Putamen (tissue), 1 donor: ENCODE measurements around the gene ADGRV1.
"Not testable (repeated sequence)": the region's sequence is repeated elsewhere in the genome, so short reads cannot be mapped to it uniquely, and the experiment has no call there.

Source experiments
- DNase-seq: peaks from one replicate; pipeline ENCODE4 v3.0.0-alpha.2; 2016; ENCODE audit warnings: low spot score

The ADGRV1 gene

GRCh38 chr5:90948969-90949368 lies 390.4 kb downstream of the ADGRV1 start:
- DNase-seq: no peak

- no peak for DNase-seq
These were observed 391.1 kb downstream of the ADGRV1 start for GRCh38 chr5:90949469-90950358.

- no peak for DNase-seq
These were observed 396.5 kb downstream of the ADGRV1 start for GRCh38 chr5:90955001-90955635.

- DNase-seq: no peak
These were observed 398.0 kb downstream of the ADGRV1 start for GRCh38 chr5:90956511-90957097.

DNA sequence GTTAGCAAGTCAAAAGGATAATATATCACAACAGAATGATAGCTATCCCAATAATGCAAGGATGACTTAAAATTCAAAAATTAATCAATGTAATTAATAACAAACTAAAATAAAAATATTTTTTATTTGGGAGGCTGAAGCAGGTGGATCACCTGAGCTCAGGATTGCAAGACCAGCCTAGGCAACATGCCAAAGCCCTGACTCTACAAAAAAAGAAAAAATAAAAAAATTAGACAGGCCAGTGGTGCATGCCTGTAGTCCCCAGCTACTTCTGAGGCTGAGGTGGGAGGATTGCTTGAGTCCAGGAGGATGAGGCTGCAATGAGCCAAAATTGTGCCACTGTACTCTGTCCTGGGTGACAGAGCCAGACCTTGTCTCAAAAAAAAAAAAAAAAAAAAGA lies 399.3 kb downstream of the ADGRV1 start:
- DNase-seq: no peak

- DNase-seq: no peak
These were observed 400.7 kb downstream of the ADGRV1 start for GRCh38 chr5:90959262-90959661.

DNA sequence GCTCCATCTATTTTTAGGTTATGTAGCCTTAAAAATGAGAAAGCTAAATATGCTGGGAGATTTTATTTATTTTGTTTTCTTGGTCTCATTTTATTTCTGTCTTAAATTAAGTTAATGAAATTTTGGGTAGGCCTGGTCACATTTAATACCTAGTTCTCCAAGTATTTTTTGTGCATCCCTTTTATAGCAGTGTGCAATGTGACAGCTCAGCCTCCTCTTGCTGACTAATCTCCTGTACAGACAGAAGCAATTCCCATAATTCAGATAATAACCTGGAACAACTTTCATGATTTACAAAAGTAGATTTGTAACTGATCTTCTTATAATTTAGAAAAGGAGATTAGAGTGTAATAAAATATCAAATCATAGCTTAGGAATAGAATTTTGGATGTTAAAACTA lies 403.9 kb downstream of the ADGRV1 start:
- peak; percentile 22 for DNase-seq

DNA sequence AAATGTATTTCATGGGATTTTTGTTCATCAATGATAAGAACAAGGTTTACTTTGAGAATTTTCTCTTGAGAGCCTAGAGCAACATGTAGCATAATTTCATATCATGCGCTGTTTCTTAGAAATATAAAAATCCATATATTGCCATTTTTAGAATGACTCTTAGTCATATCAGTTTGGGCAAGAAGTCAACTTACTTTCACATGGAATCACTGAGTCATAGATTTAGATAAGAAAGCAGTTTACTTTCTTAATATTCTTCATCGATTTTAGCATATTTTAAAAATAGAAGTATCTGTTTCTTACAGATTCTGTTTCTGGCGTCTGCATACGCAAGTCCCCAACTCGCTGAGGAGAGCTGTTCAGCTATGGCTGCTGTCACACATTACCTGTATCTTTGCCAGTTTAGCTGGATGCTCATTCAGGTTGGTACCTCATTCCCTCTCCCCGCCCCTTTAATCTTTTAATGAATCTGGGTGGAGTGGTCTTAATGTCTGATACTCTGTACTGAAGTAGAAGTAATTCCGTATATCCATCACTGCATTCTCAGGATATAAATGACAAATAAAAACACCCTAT lies 406.6 kb downstream of the ADGRV1 start:
- no peak for DNase-seq

- no peak for DNase-seq
These were observed 408.8 kb downstream of the ADGRV1 start for GRCh38 chr5:90967443-90967842.

GRCh38 chr5:90967851-90968250 lies 409.3 kb downstream of the ADGRV1 start:
- no peak for DNase-seq

- DNase-seq: no peak
These were observed 409.7 kb downstream of the ADGRV1 start for GRCh38 chr5:90968319-90968718.

- not testable (repeated sequence) for DNase-seq
These were observed 411.3 kb downstream of the ADGRV1 start for GRCh38 chr5:90969945-90970344.

DNA sequence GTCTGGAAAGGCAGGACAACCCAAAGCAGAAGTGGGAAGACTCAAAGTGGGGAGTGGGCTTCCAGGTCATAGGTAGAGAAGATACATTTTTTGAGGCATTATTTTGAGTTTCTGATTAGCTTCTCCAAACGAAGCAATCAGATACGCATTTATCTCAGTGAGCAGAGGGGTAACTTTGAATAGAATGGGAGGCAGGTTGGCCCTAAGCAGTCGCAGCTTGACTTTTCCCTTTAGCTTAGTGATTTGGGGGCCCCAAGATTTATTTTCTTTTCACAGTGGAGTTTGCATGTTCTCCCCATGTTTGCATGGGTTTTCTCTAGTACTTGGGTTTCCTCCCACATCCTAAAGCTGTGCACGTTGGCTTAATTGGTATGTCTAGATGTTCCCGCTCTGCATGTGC lies 422.6 kb downstream of the ADGRV1 start:
- DNase-seq: no peak

DNA sequence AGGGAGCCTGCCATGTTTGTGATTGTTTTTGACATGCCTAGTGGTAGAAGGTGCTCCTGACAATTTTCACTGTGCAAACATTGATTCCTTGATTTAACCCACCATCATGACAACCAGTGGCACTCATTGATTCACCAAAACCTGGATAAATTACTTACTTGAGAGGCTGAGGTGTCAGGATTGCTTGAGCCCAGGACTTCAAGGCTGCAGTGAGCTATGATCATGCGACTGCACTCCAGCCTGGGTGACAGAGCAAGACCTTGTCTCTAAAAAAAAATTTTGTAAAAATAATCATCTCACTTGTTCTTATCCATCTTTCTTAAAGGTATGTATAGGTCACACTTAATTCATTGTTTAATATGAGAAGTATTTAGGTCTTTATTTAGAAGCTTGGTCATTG lies 423.2 kb downstream of the ADGRV1 start:
- DNase-seq: no peak

- DNase-seq: no peak
These were observed 424.0 kb downstream of the ADGRV1 start for GRCh38 chr5:90982576-90982975.

GRCh38 chr5:90983148-90983547 lies 424.6 kb downstream of the ADGRV1 start:
- DNase-seq: no peak

DNA sequence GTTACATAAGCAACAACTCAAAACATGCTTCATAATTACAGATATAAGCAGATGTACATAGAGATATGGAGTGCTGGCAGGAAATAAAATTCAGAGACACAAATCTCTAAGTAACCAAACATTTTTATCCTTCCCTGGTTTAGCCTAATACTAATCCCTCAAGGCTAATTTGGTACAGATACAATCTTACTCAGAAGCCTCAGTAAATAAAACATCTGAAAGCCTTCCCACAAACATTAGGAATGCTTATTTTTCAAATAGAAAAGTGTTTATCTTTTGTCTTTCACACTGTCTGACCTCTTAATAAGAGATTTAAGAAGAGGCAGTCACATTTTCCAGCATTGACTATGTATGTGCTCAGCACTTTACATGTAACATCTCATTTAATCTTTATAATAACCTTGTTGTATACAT lies 425.1 kb downstream of the ADGRV1 start:
- DNase-seq: no peak

DNA sequence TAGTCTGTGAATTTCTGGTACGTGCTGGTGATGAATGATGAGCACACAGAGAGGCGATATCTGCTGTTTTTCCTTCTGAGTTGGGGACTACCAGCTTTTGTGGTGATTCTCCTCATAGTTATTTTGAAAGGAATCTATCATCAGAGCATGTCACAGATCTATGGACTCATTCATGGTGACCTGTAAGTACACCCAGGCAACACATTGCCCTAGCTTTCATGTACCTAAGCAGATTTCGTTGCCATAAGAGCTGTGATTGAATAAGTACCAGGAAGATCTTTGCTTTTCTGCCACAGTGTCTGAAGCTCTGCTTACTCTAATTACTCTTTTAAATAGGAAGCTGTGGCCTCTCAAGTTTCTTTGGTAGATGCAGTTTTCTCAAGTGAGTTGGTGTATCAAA lies 426.7 kb downstream of the ADGRV1 start:
- no peak for DNase-seq

DNA sequence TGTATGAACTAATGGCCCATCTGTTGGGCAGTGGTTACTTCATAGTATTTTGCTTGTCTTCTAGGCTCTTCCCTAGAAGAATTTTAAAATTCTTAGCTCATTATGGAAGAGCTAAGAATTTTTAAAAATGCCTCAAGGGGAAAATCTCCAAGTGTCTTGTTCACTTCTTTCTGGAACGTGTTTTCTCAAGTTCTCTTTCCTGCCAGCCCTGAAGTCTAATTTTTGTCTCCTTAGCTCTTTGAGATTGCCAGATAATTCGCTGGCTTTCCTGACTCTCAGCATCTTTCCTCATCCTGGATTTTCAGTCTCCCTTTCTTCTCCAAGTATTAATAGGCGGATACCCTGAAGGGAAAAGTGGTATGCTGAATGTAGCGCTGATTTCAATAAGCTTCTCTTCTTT lies 429.1 kb downstream of the ADGRV1 start:
- no peak for DNase-seq

DNA sequence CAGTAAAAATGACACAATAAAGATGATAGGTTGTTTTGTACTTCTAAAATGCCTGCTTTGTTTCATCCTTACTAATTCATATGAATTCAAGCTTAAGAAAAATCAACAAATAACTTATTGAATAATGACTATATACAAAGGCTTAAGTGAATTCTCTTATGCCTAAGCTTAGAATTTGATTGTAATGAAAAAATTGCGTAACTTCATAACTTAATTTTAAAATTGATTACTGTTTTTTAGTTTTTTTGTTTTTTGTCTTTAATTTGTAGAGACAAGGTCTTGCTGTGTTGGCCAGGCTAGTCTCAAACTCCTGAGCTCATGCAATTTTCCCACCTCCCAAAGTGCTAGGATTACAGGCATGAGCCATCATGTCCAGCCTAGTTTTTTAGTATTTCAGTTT lies 432.6 kb downstream of the ADGRV1 start:
- no peak for DNase-seq

GRCh38 chr5:90994796-90995195 lies 436.2 kb downstream of the ADGRV1 start:
- DNase-seq: no peak

GRCh38 chr5:90996089-90996488 lies 437.5 kb downstream of the ADGRV1 start:
- DNase-seq: no peak

DNA sequence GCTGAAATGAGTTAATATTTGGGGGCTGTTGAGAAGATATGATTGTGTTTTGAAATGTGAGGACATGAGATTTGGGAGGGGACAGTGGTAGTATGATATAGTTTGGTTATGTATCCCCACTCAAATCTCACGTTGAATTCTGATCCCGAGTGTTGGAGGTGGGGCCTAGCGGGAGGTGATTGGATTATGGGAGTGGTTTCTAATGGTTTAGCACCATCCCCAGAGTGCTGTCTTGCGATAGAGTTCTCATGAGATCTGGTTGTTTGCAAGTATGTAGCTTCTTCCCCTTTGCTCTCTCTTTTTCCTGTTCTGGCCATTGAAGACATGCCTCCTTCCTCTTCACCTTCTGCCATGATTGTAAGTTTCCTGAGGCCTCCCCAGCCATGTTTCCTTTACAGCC lies 438.5 kb downstream of the ADGRV1 start:
- no peak for DNase-seq
